Stimulated activated CD4-positive, alpha-beta T cell treated with anti-CD3 and anti-CD28 coated beads, Interleukin-2, amount 100 ng/mL, for 24 hours (primary cell): ENCODE results near the gene TRAF3IP3.
"Not testable (repeated sequence)": the region's sequence is repeated elsewhere in the genome, so short reads cannot be mapped to it uniquely, and the experiment has no call there.

Experiments
- DNase-seq, 2 donors: peaks; one replicate each; pipeline ENCODE4 v3.0.0-alpha.2; 2020

The TRAF3IP3 gene

DNA sequence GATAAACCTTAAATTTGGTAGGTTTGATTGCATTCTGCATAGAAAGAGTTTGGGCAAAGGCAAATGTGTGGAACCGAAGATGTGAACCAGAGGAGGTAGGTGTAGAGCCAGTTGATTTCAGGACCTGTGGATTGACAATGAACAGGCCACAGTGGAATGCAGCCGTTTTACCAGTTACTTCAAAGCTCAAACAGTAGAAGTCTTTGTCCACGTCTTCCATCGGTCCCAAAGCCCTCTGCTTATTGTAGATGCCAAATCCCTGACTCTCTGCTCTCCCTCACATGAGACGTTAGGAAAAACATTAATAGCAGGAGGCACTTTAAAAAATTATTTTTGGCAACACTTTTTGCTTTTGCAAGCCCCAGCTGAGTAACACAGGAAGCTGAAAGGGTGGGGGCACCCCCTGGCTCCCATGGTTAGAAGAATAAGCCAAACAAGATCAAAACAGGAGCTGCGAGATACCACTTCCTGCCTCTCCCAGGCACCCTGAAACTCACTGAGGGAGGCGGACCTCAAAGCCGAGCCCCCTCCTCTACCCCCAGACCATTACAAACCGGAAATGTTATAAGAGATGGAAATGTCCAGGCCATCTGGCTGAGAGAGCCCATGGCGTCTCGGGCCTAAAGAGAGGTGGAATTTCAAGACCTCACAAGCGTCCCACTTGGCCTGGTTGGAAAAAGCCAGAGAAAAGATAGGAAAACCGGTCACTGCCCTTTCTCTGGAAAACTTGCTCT is 13.5 kb downstream of the TRAF3IP3 start:
- peak; percentile 77 to 81 for DNase-seq

DNA sequence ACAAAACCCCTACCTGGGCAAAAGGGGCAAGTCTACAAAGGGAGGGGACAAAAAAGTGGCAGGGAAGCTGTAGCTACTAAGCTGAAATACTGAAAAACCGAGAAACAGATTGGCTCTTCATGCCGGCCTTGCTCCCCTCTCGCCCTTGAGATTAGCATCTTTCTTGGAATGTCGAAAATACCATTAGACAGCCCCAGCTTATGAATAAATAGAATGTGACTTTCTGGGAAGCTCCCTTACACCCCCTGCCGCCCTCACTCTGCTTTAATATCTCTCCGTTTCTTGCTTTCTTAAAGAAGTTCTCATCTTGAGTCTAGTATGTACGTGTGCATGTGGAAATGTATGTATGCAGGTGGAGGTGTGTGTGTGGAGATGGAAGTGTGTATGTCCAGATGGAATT is 14.1 kb downstream of the TRAF3IP3 start:
- DNase-seq, result no peak

DNA sequence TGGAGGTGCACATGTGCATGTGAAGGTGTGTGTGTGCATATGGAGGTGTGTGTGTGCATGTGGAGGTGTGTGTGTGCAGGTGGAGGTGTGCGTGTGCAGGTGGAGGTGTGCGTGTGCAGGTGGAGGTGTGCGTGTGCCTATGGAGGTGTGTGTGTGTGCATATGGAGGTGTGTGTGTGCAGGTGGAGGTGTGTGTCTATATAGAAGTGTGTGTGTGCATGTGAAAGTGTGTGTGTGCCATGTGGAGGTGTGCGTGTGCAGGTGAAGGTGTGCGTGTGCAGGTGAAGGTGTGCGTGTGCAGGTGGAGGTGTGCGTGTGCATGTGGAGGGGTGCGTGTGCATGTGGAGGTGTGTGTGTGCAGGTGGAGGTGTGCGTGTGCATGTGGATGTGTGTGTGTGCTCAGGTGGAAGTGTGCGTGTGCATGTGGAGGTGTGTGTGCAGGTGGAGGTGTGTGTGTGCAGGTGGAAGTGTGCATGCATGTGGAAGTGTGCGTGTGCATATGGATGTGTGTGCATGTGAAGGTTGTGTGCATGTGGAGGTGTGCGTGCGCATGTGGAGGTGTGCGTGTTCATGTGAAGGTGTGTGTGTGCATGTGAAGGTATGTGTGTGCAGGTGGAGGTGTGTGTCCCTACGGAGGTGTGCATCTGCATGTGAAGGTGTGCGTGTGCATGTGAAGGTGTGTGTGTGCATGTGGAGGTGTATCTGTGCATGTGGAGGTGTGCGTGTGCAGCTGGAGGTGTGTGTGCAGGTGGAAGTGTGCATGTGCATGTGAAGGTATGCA is 15.0 kb downstream of the TRAF3IP3 start:
- DNase-seq, result no peak

DNA sequence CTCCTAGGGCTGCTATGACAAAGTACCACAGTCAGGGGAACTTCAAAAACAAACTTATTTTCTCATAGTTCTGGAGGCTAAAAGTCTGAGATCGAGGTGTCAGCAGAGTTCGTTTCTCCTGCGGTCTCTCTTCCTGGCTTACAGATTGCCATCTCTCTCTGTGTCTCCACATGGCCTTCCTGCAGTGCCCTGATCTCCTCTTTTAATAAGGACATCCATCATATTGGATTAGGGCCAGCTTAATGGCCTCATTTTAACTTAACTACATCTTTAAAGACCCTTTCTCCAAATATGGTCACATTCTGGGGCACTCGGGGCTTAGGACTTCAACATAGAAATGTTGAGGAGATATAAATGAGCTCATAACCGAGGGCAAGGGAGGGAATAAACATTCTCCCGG is 16.3 kb downstream of the TRAF3IP3 start:
- no peak for DNase-seq

DNA sequence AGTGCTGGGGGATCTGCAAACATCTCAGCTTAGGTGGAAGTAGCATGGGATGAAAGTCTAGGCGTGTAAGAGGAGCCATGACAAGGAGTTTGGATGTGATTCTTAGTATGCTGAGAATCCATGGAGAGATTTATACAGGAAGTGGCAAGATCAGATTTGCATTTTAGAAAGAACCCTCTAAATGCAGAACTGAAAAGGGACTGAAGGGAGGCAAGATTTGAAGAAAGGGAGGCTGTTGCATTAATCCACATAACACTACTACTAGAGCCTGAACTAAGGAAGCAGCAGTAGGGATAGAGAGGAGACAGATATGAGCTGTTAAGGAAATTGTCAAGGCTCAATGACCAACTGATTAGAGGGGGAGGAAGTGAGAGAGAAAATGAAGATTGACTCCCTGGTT is 18.7 kb downstream of the TRAF3IP3 start:
- no peak for DNase-seq

DNA sequence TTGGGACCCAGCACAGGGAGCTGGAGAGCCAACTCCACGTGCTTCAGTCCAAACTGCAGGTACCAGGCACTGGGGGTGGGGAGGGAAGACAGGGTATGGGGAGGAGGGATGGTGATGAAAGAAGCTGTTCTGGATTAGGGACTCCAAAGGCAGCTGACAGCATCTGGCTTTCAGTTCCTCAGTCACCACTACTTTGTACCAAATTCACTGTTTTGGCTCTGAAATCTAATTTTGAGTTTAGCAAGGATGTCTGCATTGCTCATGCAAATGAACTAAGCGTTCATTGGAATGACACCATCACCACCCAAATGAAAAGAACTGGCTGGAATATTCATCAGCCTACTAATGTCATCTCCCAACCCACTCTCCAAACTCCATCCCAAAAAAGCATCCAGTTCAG is 19.8 kb downstream of the TRAF3IP3 start:
- DNase-seq, result no peak

DNA sequence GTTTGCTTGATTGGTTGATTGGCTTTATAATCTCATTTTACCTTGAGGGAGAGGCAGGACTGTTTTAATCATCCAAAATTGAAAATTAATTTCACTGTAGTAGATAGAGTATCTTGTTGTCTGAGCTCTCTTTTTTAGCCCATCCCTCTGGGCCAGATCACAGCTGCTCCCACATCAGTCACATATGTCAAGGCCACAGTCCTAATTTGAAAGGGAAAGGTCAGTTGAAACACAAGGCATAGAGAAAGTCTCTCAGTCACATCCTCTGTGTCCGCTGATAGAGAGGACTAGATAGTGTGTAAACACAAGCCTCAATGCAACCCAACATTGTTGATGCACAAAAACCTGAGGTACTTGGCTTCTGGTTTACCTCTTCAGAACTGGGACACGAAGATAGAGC is 21.7 kb downstream of the TRAF3IP3 start:
- no peak for DNase-seq

DNA sequence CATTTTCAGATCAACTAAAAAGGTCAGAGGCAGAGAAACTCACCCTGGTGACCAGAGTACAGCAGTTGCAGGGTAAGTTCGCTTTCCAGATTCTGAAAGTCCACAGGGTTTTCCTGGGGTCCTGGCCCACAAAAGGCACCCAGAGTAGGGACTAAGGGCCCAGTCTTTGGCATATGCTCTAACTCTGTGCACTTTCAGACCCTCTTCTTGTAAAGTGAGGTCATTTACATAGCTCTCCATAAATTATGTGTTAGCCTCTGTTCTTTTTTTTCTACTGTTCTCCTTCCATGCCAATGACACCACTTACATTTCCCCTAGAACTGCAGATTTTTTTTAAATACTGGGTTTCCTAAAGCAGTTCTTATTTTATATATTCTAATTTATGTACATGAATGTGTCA is 22.2 kb downstream of the TRAF3IP3 start:
- DNase-seq, result no peak

DNA sequence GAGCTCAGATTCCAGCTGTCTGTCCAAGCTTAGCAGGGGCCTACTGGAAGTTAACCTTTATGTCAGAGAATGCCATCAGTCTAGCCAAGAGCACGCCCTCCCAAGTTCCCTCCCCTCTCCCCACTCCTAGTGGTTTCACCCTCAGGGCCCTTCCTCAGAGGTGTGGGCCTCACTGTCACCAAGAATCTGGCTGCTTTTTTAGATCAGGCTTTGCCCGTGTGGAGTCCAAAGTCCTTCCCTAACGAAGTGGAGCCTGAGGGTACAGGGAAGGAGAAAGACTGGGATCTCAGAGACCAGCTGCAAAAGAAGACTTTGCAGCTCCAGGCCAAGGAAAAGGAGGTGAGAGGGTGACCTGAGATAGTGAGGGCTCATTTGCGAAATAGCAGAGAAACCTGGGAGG is 24.4 kb downstream of the TRAF3IP3 start:
- DNase-seq, result no peak

DNA sequence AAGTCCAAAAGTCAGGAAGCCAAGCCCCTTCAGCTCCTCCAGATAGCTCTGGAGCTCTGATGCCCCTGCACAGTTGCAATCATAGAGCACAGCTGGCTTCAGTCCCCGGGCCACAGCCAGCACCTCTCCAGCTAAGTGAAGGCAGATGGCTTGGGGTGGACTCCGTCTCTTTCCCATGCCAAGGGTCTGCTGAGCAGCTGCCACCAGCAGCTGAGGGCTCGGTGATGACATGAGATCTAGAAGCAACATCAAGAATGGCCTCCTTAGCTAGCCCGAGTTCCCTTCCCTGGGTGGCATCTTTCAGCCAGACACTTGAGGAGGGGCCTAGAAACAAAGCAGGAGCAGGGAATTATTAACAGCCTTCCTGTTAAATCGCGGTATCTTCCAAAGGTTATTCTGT is 27.5 kb downstream of the TRAF3IP3 start:
- DNase-seq, result no peak

DNA sequence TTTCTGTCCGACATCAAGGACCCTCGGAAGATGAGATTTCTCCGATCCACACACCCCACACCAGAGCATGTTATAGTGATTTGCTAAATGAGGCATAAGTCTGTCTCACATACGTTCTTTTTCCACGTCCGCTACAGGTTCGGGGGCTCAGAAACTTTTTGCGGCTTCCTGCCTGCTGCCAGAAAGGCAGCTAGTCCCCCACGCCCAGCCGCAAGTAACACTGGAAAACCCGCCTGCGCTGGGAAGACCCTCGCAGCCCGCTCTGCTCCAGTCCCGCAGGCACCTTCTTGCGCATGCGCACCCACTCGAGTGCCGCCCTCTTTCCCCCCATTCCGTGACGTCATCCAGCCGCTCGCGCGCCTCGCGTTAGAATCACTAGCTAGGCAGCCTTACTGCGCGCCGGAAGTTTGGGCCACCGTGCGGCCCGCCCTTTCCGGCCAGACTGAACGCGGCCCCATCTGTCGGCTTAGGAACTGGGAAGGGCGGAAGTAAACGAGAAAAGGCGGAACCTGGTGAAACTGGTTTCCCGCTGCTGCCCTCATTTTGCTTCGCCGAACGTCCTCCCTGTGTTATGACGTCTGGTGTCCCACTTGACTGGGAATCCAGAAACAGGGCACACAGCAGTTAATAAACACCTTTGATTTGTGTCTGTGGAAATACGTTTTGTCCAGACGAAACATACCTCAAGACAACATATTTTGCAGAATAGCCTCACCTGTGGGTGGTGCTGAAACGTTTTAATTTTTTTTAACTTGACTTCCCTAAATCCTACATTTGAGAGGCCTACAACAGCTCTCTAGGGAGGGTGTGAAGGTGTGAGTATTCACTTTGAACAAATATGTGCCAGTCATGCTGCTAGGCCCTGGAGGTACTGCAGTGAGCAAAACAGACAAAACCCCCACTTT is 28.7 kb downstream of the TRAF3IP3 start, which contains the start of gene C1orf74:
C1orf74 (minus strand) TSS at position 295 of the 905 bp plus-strand sequence. CDS start 925 bp downstream, outside the sequence.
- DNase-seq, result peak; percentile 99 to 100

DNA sequence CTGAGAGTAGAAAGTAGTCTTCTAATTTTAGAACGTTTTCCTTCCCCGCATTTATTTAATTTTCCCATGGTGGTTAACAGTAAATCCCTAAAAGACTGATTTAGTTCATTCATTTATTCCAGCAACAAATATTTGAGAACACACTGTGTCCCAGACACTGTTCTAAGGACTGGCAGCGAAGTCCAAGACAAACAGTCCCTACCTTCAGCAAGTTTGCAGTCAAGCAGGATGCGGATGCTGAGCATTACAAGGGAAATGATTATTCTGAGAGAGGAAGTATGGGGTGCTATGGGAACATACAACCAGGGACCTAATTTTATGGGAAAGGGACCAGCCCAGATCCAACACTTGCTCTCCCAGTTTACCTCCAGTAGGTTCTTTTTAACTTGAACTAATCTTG is 29.7 kb downstream of the TRAF3IP3 start:
- DNase-seq, result no peak

DNA sequence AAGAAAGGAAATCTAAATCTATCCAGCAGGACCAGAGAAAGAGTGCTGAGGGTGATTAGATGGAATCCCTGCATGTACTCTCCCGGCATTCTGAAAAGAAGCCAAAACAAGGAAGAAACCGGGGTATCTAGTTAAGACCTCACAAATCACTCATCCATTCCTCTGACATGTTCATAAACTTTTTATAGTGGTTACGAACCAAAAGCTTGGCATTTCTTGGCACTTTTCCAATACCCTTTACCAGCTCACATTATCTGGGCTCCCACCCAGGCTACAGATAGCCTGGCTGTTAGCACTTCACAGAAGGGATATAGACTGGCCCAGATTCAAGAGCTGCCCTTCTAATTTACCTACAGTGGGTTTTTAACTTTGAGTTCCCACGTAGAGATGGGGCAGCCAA is 30.3 kb downstream of the TRAF3IP3 start:
- DNase-seq, result no peak

DNA sequence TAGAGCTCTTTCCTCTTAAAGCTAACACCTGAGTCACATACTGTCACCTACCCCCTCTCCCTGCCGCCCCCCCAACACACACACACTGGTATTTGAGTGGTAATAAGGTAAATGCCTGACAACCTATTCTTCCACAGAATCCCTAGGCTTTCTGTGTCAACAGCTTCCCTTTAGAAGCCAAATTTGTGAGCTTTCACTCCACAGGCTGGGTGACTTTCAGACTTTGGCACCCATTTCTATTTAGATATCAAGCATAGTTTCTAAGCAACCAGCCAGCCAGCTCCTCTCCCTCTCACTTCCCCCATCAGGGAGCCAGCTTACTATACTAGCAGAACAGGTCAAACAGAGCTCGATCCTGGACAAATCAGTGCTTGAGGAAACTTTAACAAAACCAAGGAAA is 31.7 kb downstream of the TRAF3IP3 start:
- no peak for DNase-seq

DNA sequence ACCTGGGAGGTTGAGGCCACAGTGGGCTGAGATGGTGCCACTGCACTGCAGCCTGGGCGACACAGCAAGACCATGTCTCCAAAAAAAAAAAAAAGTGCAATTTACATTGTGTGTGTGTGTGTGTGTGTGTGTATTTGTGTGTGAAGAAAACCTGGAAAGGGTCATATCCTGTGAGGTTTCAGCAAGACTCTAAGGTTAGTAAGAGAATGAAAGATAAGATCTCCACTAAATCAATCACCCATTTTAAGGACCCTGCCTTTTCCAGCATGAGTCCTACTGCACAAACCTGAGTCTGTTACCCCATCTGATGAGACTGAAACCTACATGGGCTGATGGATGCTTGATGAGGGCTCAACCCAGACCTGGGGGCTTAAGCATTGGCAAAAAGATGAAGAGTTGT is 33.4 kb downstream of the TRAF3IP3 start:
- no peak for DNase-seq

DNA sequence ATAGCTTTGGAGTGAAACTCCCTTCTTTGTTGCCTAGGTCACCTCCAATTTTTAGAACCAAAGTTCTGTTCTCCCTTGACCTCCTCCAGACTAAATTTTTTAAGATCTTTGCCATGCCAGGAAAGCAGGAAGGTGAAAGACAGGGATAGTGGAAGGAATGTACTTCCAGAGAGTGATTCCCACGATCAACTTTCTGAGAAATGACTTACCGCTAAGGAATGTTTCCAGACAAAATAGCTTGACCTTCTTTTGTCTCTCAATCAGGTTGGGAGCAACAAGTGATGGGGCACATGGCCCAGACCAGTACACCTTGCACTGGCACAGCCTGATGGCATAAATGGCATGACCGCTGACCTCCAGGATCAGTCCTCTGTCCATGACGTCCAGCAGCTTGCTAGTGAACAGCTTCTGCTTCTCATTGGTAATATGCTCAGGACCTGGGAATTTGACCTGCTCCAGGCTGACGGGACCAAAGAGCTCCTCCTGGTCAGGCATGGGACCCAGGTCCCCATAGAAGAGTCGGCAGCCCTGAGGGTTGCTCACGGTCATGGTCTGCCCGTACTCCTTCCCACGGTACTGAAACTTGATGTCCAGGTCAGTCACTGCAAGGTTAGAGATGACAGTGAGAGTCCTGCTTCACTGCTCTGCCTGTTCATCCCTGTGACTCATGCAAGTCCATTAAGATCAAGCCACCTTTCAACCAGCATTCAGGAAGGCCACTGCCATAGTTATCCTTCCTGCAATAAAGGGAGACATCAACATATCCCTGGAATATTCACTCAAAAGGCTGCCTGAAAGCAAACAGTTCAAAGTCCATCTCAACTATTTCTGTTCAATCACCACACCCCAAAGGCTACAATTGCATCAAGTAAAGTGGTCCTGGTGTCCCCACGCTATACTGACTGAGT is 34.7 kb downstream of the TRAF3IP3 start:
- DNase-seq, result no peak

DNA sequence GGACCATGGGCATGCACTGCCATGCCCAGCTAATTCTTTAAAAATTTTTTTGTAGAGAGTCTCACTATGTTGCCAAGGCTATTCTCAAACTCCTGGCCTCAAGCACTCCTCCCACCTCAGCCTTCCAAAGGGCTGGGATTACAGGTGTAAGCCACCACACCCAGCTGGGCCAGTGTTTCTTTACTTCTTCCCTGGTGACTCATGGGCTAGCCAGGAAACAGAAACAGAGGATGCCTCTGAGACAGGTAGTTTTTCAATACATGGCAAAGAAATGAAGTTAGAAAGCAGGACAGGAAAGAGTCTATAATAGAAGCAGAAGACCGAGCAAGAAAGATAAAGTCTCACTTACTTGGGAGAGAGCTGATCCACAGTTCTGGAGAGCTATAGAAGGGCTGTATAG is 36.1 kb downstream of the TRAF3IP3 start:
- DNase-seq, result no peak

DNA sequence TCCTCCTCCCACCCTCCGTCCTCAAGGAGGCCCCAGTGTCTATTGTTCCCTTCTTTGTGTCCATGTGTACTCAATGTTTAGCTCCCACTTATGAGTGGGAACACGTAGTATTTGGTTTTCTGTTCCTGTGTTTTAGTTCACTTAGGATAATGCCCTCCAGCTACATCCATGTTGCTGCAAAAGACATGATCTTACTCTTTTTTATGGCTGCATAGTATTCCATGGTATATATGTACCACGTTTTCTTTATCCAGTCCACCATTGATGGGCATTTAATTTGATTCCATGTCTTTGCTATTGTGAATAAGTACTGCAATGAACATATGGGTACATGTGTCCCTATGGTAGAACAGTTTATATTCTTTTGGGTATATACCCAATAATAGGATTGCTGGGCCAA is 37.9 kb downstream of the TRAF3IP3 start:
- DNase-seq, result not testable (repeated sequence)

DNA sequence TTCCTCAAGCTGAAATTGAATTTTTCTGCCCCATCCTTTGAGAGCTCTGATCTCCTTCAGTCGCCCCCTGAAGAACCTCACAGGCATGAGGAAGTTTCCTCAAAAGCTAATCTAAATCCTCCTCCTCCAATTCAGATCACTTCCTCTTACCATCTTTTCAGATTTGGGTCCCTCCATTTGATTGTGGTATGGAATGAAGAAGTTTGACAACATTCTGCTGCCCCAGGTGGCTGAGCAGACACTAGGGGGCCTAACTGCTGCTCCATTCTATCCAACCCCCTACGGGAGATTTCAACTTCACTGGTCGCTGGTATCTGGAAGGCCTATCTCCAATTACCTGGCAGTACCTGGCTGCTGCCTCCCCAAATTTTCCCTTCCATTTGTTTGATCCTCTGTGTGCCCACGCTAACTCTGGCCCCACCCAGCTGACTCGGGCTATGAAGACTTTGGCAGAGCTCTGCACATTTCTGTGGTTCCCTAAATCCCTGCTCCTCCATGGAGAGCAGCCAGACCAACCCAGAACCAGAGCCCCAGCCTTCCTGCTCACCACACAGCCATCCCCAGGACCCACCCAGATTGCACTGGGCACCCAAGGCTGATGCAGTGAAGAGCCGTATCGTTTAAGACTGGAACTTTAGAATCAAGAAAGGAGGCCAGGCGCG is 42.3 kb downstream of the TRAF3IP3 start:
- DNase-seq, result no peak

DNA sequence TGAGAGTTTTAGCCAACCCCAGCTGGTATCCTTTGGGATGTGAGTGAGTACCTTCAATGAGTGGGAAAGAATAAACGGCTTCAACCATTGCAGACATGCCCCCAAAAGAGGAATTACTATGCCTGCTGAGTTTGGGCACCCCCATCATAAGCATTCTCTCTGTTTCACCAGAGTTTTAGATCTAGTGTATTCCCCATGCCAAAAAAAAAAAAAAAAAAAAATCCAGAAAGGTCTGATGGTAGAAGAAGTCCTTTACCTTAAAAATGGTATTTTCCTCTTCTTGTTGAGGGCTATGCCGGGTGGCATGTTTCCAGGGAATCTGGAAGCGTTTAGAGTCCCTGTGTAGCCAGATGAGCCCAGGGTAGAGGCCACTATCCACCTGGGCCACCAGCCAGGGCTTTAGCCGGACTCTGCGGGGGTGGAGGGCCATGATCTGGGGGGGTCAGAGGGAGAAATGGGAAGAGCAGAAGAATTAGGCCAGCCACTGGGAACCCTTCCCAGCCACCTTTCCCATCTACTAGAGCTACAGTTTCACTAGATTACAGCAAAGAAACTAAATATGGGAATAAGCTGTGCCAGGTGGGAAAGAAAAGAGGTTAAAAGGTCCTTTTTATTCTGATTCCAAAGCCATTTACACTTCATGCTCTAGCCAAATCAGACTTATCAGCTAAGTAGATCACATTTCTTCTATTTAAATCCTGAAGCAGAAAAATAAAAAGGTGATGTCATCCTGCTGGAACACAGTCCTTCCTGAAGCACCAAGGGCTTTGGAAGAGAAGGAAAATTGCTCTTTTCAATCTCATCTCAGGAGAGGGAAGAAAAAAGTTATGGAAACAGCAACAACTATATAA is 45.4 kb downstream of the TRAF3IP3 start:
- no peak for DNase-seq
